Stomach (tissue), 9 donors: Measurements from ENCODE around the gene STKLD1. TPM values are rescaled to one million over a fixed set of nuclear protein-coding genes. Genes with fewer than 3 reads are reported as not detected.
A peak's percentile ranks its signal among the peaks of the same experiment; 100 is the strongest.

Source experiments
- DNase-seq, 2 donors: peaks; one replicate each; pipeline versions ENCODE4 v3.0.0 to v3.0.0-alpha.2; 2013 to 2019
- H3K27ac ChIP-seq, 5 donors: fragments of 200-600 bp in 4 of 5; sonication (generic) in 4 of 5; one replicate each; pipeline ENCODE4 v1.5.1; 2013 to 2019; ENCODE audit warnings: mild to moderate bottlenecking in 1 of 5, moderate library complexity in 1 of 5
- H3K27me3 ChIP-seq, 3 donors: fragments of 200-600 bp; sonication (generic); one replicate each; pipeline ENCODE4 v1.5.1; 2017 to 2019; ENCODE audit warnings: mixed run types in 1 of 3
- H3K36me3 ChIP-seq, 4 donors: fragments of 200-600 bp; sonication (generic); 1 replicate in 3 of 4; 2 replicates in 1 of 4; pipeline ENCODE4 v1.5.1; 2016 to 2019
- H3K4me1 ChIP-seq, 4 donors: fragments of 200-600 bp; sonication (generic); one replicate each; pipeline ENCODE4 v1.5.1; 2016 to 2019
- H3K4me3 ChIP-seq, 4 donors: fragments of 200-600 bp; sonication (generic) in 3 of 4; one replicate each; pipeline ENCODE4 v1.5.1; 2016 to 2019; ENCODE audit warnings: mild to moderate bottlenecking in 1 of 4
- H3K9me3 ChIP-seq, 4 donors: fragments of 200-600 bp; sonication (generic); one replicate each; pipeline ENCODE4 v1.5.1; 2016 to 2019
- CTCF ChIP-seq, 7 experiments: fragments of 450-650 bp in 4 of 7; fragments of 200-600 bp in 3 of 7; sonication (generic) in 3 of 7; IDR thresholded peaks; one replicate each; pipeline ENCODE4 v1.5.1; 2016 to 2019; ENCODE audit warnings: antibody characterized with exemption in 7 of 7, control low read depth in 2 of 7, mild to moderate bottlenecking in 1 of 7
- EP300 ChIP-seq: sonication (generic); formaldehyde crosslinking; IDR thresholded peaks from one replicate; pipeline ENCODE4 v1.6.1; 2017; ENCODE audit warnings: antibody characterized with exemption
- POLR2A ChIP-seq, 4 donors: fragments of 450-650 bp; IDR thresholded peaks; one replicate each; pipeline ENCODE4 v1.6.1; 2016; ENCODE audit warnings: antibody characterized with exemption in 4 of 4, control low read depth in 2 of 4, mild to moderate bottlenecking in 1 of 4, moderate library complexity in 1 of 4
- POLR2AphosphoS5 ChIP-seq, 3 donors: sonication (generic); formaldehyde crosslinking; IDR thresholded peaks; one replicate each; pipeline ENCODE4 v1.6.1; 2016; ENCODE audit warnings: antibody characterized with exemption in 3 of 3
- WGBS, 5 donors: extraction: QIAGEN DNeasy Blood & Tissue Kit in 3 of 5; methylation state at CpG; one replicate each; pipeline versions ENCODE4 v1.1.5 to v1.1.7; 2013 to 2018; 5-methylcytosine and 5-hydroxymethylcytosine counted together
- intact Hi-C: fragments of 100-400 bp; cut with DNase I; formaldehyde crosslinking; loops from one replicate; pipeline ENCODE4 v1.15.1; 2023; ENCODE audit warnings: low total_unique reads
- polyA plus RNA-seq, 3 donors: library from polyadenylated mRNA; stranded (reverse); fragments of 200-250 nt; gene quantifications; one replicate each; pipeline ENCODE4 v1.2.3, GENCODE V29; 2013
- total RNA-seq, 5 donors: library from RNA; depleted of rRNA; stranded (reverse); fragments of >200 nt; gene quantifications; one replicate each; pipeline versions ENCODE4 v1.1.0 to v1.2.3, GENCODE V29; 2014 to 2016
- donor health status: healthy with polysubstance abuse.
- donor health status: Bipolar disorder and iron deficiency.
- donor health status: healthy.

The STKLD1 gene
- total and polyA plus RNA-seq, 8 donors, result 1.3 to 2.6 (median 1.9) TPM; not detected in 5

GRCh38 chr9:133361507-133362092 is 14.6 kb upstream of the STKLD1 start:
- H3K4me3 ChIP-seq, result no peak overlapping the region
- 72 to 79% (median 74%) methylated on average over 13 of the region's 13 CpGs for WGBS, 5 donors
- H3K4me1 ChIP-seq, result peaks cover 19 to 61% (median 43%) of the 10 kb centered on the region in 4 donors
- intact Hi-C loops, result no loop called here
- peaks cover 60 to 83% (median 75%) of the 10 kb centered on the region in 4 donors for H3K36me3 ChIP-seq
- no peak for TF ChIP-seq EP300
- no peak for TF ChIP-seq CTCF (IDR thresholded peaks at IDR 0.05)
- TF ChIP-seq POLR2AphosphoS5 (IDR thresholded peaks at IDR 0.05), result no peak
- no peak for TF ChIP-seq POLR2A (IDR thresholded peaks at IDR 0.05)
- H3K27me3 ChIP-seq, result no peaks in the 10 kb centered on the region
- H3K9me3 ChIP-seq, result no peaks in the 10 kb centered on the region
- no peak for DNase-seq
- peak overlapping the region in 1 of 5 donors; percentile 37 for H3K27ac ChIP-seq

DNA sequence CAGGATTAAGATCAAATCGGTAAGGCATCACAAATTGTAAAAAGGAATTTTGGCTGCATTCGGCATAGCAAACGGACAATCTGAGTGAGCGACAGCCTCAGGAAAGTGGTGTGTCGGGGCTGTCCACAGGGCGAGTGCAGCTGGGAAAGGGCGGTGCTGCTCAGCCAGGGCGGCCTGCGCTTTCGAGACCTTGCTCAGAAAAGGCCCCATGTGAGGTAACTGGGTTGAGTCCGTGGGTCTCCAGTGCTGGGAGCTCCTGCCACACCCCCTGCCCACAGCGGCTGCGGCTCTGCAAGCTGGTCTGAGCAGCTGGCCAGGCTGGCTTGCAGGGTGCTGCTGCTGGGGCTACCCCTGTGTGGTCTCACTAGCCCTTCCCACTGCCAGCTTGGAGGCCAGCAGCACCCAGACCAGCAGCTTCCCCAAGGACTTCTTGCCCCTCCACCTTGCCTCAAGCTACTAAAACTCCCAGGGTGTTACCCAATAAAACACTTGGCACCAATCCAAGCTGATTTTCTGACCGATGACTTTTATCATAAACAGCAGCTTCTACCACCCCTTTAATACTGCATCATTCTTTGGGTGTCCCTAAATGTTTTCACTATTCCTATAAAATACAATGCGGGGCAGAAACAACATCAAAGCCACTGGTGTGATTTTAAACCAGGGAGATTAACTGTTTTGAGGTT is 13.7 kb upstream of the STKLD1 start:
- DNase-seq, result no peak
- Histone ChIP-seq H3K4me3 (no peak overlapping the region), H3K4me1 (peaks cover 19 to 61% (median 43%) of the 10 kb centered on the region in 4 donors), H3K27me3 (no peaks in the 10 kb centered on the region), H3K36me3 (peaks cover 69 to 92% (median 84%) of the 10 kb centered on the region in 4 donors), H3K27ac (peak overlapping the region in 1 of 5 donors; percentile 20), H3K9me3 (no peaks in the 10 kb centered on the region)
- intact Hi-C loops, result no loop called here
- 83 to 88% (median 86%) methylated on average over 13 to 15 of the region's 15 CpGs for WGBS, 5 donors
- TF ChIP-seq POLR2AphosphoS5 (IDR thresholded peaks at IDR 0.05), result no peak
- no peak for TF ChIP-seq POLR2A (IDR thresholded peaks at IDR 0.05)
- no peak for TF ChIP-seq EP300
- TF ChIP-seq CTCF (IDR thresholded peaks at IDR 0.05), result no peak

DNA sequence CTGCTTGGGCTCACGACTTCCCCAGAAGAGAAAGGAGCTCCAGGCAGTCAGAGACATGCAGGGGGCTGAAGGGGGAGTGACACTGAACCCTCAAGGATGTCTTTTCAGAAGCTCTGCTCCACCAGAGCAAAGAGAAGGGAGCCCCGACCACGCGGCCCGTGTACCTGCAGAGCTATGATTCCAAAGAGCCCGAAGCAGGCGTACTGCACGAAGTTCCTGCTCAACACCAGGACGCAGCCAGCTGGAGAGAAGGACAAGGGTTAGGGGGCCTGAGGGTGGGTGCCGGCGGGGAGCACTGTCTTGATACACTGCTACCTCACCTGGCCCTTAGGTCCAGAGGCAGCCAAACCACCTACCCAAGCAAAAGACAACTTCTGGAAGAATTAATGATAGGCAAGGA is 9.7 kb upstream of the STKLD1 start:
- Histone ChIP-seq H3K4me1 (peaks cover 43 to 69% (median 51%) of the 10 kb centered on the region in 4 donors), H3K4me3 (no peak overlapping the region), H3K9me3 (no peaks in the 10 kb centered on the region), H3K27me3 (no peaks in the 10 kb centered on the region), H3K27ac (no peak overlapping the region), H3K36me3 (peaks cover 71 to 83% (median 77%) of the 10 kb centered on the region in 4 donors)
- WGBS, 5 donors, result 87 to 94% (median 91%) methylated on average over 11 of the region's 11 CpGs
- no peak for TF ChIP-seq POLR2AphosphoS5 (IDR thresholded peaks at IDR 0.05)
- no peak for TF ChIP-seq CTCF (IDR thresholded peaks at IDR 0.05)
- TF ChIP-seq EP300, result no peak
- no peak for TF ChIP-seq POLR2A (IDR thresholded peaks at IDR 0.05)
- DNase-seq, result no peak
- intact Hi-C loops, result no loop called here

DNA sequence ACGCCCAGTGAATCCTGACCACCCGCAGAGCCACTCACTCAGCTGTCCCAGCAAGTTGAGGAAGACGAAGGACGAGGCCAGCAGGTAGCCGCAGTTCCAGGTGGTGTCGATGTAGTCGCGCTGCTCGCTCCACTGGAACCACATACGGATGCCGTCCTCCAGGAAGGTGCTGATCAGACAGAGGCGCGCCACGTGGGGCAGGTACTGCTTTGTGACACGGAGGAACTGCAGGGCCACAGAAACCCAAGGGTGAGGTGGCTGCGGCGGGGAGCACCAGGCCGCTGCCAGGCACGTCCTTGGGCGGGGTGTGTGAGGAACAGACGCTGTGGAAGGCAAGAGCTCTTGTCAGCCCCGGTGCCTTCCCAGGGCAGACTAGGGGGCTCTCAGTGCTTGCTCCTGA is 8.9 kb upstream of the STKLD1 start:
- no peak overlapping the region for H3K4me3 ChIP-seq
- TF ChIP-seq EP300 (no peak), CTCF (IDR thresholded peaks at IDR 0.05) (no peak), POLR2AphosphoS5 (IDR thresholded peaks at IDR 0.05) (no peak), POLR2A (IDR thresholded peaks at IDR 0.05) (no peak)
- WGBS, 5 donors, result 77 to 89% (median 86%) methylated on average over 17 to 22 of the region's 22 CpGs
- no peaks in the 10 kb centered on the region for H3K9me3 ChIP-seq
- H3K27ac ChIP-seq, result peak overlapping the region in 4 of 5 donors; percentile 60 to 75 (median 68)
- no peak for DNase-seq
- H3K36me3 ChIP-seq, result peaks cover 63 to 78% (median 71%) of the 10 kb centered on the region in 4 donors
- no peaks in the 10 kb centered on the region for H3K27me3 ChIP-seq
- intact Hi-C loops, result no loop called here
- peaks cover 51 to 77% (median 58%) of the 10 kb centered on the region in 4 donors for H3K4me1 ChIP-seq
